OCI-LY7 (cell line): ENCODE results near the gene TRIM56. TPM values are rescaled to one million over a fixed set of nuclear protein-coding genes. Genes with fewer than 3 reads are reported as not detected.
"Not testable (repeated sequence)": the region's sequence is repeated elsewhere in the genome, so short reads cannot be mapped to it uniquely, and the experiment has no call there.

ENCODE experiments used
- BruUV-seq: library from RNA; stranded (reverse); fragments of 400-500 nt; replicated peaks from 2 replicates; lab custom pipeline; 2021; lab: Mats Ljungman, UMichigan
- CTCF ChIA-PET: fragments of 300-600 bp; sonication (Branson Sonifier 250); formaldehyde crosslinking; loops from one replicate; lab custom pipeline; 2022; ENCODE audit warnings: antibody characterized with exemption; ENCODE audit not compliant: unreplicated experiment; lab: Charles Lee
- POLR2A ChIA-PET: fragments of 300-600 bp; sonication (Branson Sonifier 250); formaldehyde crosslinking; loops from one replicate; lab custom pipeline; 2022; ENCODE audit warnings: antibody characterized with exemption; lab: Charles Lee
- DNase-seq: peaks from one replicate; pipeline ENCODE4 v3.0.0-alpha.2; 2015; ENCODE audit warnings: low spot score
- H2AFZ ChIP-seq: fragments of 200-600 bp; sonication (generic), shearing (Covaris generic); 2 replicates; pipeline ENCODE4 v1.6.1; 2014; ENCODE audit warnings: mild to moderate bottlenecking, antibody characterized with exemption, low read length, moderate library complexity
- H3K27ac ChIP-seq: fragments of 200-600 bp; sonication (generic); 2 replicates; pipeline ENCODE4 v1.5.1; 2014; ENCODE audit warnings: mixed run types, low read depth, mild to moderate bottlenecking, moderate library complexity, low read length, inconsistent platforms; ENCODE audit not compliant: poor library complexity, severe bottlenecking
- H3K36me3 ChIP-seq: fragments of 200-600 bp; sonication (generic); 2 replicates; pipeline ENCODE4 v1.6.1; 2014; ENCODE audit warnings: mild to moderate bottlenecking, antibody characterized with exemption, low read length, moderate library complexity, mixed read lengths; ENCODE audit not compliant: insufficient read depth
- H3K4me1 ChIP-seq: fragments of 200-600 bp; sonication (generic); 2 replicates; pipeline ENCODE4 v1.5.1; 2014; ENCODE audit warnings: mild to moderate bottlenecking, low read length; ENCODE audit not compliant: insufficient read depth, poor library complexity, severe bottlenecking
- H3K4me2 ChIP-seq: fragments of 200-600 bp; sonication (generic); 2 replicates; pipeline ENCODE4 v1.6.1; 2014; ENCODE audit warnings: mild to moderate bottlenecking, low read length
- H3K4me3 ChIP-seq: fragments of 200-600 bp; sonication (generic); 2 replicates; pipeline ENCODE4 v1.5.1; 2014; ENCODE audit warnings: mild to moderate bottlenecking, low read depth, low read length; ENCODE audit not compliant: poor library complexity, severe bottlenecking
- H3K79me2 ChIP-seq: fragments of 200-600 bp; sonication (generic); 2 replicates; pipeline ENCODE4 v1.6.1; 2016; ENCODE audit warnings: low read depth, mild to moderate bottlenecking, low read length, moderate library complexity, mixed read lengths; ENCODE audit not compliant: insufficient read depth
- H3K9me2 ChIP-seq: fragments of 200-600 bp; sonication (generic); 2 replicates; pipeline ENCODE4 v1.6.1; 2016; ENCODE audit warnings: mild to moderate bottlenecking, low read length, mixed read lengths; ENCODE audit not compliant: insufficient read depth
- H3K9me3 ChIP-seq: fragments of 200-600 bp; sonication (generic); 2 replicates; pipeline ENCODE4 v1.6.1; 2014; ENCODE audit warnings: mild to moderate bottlenecking, mixed run types, low read length, mixed read lengths
- H4K20me1 ChIP-seq: fragments of 200-600 bp; sonication (generic); 2 replicates; pipeline ENCODE4 v1.6.1; 2014; ENCODE audit warnings: mild to moderate bottlenecking, antibody characterized with exemption, low read length, moderate library complexity, mixed read lengths; ENCODE audit not compliant: insufficient read depth
- EZH2phosphoT487 ChIP-seq: fragments of 200-600 bp; sonication (generic); IDR thresholded peaks from 2 replicates; pipeline ENCODE4 v1.6.1; 2018; ENCODE audit warnings: low read depth, borderline replicate concordance, mild to moderate bottlenecking, mixed run types, antibody characterized with exemption, low read length, moderate library complexity, mixed read lengths
- intact Hi-C: fragments of 100-400 bp; cut with micrococcal nuclease; formaldehyde crosslinking; loops from one replicate; pipeline ENCODE4 v1.10.0; 2022; ENCODE audit not compliant: unreplicated experiment
- total RNA-seq, 2 experiments: library from RNA; depleted of rRNA in 1 of 2; stranded (reverse); fragments of >200 nt in 1 of 2; shearing (Covaris generic) in 1 of 2; gene quantifications; 2 replicates each; pipeline ENCODE4 v1.2.3, GENCODE V29; 2014 to 2022
- TF ChIP-seq, protein P1 (sequence below): fragments of 200-600 bp; sonication (generic); conservative IDR thresholded peaks from 2 replicates; pipeline ENCODE4 v1.5.1; 2014; ENCODE audit warnings: mild to moderate bottlenecking, antibody characterized with exemption, low read length, moderate library complexity, mixed read lengths

Gene TRIM56
- total RNA-seq, 2 experiments from 2014 or later: 15.6 to 47.3 TPM

DNA sequence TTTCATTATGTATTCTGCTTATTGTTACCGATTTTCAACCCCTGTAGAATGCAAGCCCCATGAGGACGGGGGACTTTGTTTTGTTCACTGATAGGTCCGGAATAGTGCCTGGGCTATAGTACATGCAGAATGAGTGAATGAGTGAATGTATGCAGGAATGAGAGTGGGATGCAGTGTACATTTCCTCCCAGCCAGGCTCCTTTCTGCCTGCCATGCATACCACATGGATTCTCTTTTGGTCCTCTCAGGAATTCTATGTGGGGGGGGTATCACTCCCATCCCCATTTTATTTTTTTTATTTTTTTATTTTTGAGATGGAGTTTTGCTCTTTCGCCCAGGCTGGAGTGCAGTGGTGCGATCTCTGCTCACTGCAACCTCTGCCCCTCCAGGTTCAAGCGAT, 16.7 kb downstream of the TRIM56 start:
- no peaks in the 10 kb centered on the region for H4K20me1 ChIP-seq
- H2AFZ ChIP-seq: no peak overlapping the region
- H3K27ac ChIP-seq: no peak overlapping the region
- ChIA-PET POLR2A (no interaction called here), CTCF (no interaction called here)
- H3K4me3 ChIP-seq: no peak overlapping the region
- H3K4me2 ChIP-seq: no peak overlapping the region
- H3K4me1 ChIP-seq: no peaks in the 10 kb centered on the region
- TF ChIP-seq, protein P1, sequence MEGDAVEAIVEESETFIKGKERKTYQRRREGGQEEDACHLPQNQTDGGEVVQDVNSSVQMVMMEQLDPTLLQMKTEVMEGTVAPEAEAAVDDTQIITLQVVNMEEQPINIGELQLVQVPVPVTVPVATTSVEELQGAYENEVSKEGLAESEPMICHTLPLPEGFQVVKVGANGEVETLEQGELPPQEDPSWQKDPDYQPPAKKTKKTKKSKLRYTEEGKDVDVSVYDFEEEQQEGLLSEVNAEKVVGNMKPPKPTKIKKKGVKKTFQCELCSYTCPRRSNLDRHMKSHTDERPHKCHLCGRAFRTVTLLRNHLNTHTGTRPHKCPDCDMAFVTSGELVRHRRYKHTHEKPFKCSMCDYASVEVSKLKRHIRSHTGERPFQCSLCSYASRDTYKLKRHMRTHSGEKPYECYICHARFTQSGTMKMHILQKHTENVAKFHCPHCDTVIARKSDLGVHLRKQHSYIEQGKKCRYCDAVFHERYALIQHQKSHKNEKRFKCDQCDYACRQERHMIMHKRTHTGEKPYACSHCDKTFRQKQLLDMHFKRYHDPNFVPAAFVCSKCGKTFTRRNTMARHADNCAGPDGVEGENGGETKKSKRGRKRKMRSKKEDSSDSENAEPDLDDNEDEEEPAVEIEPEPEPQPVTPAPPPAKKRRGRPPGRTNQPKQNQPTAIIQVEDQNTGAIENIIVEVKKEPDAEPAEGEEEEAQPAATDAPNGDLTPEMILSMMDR: no peak
- no peak for TF ChIP-seq EZH2phosphoT487
- H3K9me2 ChIP-seq: no peaks in the 10 kb centered on the region
- no peaks in the 10 kb centered on the region for H3K36me3 ChIP-seq
- no TSS peak for BruUV-seq
- DNase-seq: no peak
- no peaks in the 10 kb centered on the region for H3K9me3 ChIP-seq
- intact Hi-C loops: no loop called here
- H3K79me2 ChIP-seq: no peaks in the 10 kb centered on the region

DNA sequence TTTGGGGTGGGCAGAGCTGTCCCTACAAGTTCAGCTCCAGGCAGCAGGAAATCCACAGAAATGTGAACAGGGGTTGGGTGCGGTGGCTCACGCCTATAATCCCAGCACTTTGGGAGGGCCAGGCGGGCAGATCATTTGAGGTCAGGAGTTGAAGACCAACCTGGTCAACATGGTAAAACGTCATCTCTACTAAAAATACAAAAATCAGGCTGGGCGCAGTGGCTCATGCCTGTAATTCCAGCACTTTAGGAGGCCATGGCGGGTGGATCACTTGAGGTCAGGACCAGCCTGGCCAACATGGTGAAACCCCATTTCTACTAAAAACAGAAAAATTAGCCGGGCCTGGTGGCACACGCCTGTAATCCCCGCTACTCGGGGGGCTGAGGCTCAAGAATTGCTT, 18.4 kb downstream of the TRIM56 start:
- intact Hi-C loops, H3K9me2 ChIP-seq, H2AFZ ChIP-seq, DNase-seq, H4K20me1 ChIP-seq, H3K27ac ChIP-seq, H3K36me3 ChIP-seq, H3K4me3 ChIP-seq, H3K9me3 ChIP-seq, H3K79me2 ChIP-seq, H3K4me2 ChIP-seq, BruUV-seq, H3K4me1 ChIP-seq, POLR2A ChIA-PET: not testable (repeated sequence)
- CTCF ChIA-PET: interaction anchor here (0.6 kb wide), 1 partner anchor 182 kb away, joined by 4 read pairs; no protein-coding TSS in a partner anchor

DNA sequence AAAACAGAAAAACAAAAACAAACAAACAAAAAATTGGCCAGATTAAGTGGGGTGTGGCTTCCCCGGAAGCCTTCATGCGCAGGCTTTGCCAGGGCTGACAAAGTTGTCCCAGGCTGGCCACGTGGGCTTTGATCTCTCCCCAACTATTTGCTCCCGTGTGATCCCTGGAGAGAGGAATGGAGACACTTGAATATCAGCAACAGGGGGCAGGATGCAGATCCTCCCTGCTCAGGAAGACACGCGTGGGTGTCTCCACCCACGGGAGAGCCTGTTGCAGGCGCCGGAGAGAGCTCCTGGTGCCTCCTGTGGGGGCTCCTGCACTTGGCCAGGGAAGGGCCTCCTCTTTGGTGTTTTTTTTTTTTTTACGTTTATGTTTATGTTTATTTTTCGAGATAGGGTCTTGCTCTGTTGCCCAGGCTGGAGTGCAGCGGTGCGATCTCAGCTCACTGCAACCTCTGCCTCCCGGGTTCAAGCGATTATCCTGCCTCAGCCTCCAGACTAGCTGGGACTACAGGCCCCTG, 19.0 kb downstream of the TRIM56 start:
- H2AFZ ChIP-seq: no peak overlapping the region
- no peak overlapping the region for H3K4me3 ChIP-seq
- H3K27ac ChIP-seq: no peak overlapping the region
- H3K79me2 ChIP-seq: no peaks in the 10 kb centered on the region
- no peaks in the 10 kb centered on the region for H3K36me3 ChIP-seq
- no peaks in the 10 kb centered on the region for H3K9me2 ChIP-seq
- intact Hi-C loops: no loop called here
- no TSS peak for BruUV-seq
- POLR2A ChIA-PET: no interaction called here
- no peak for DNase-seq
- no peaks in the 10 kb centered on the region for H3K9me3 ChIP-seq
- H3K4me2 ChIP-seq: no peak overlapping the region
- H3K4me1 ChIP-seq: no peaks in the 10 kb centered on the region
- TF ChIP-seq, protein P1: no peak
- TF ChIP-seq EZH2phosphoT487: no peak
- CTCF ChIA-PET: interaction anchor here (0.6 kb wide), 1 partner anchor 181 kb away, joined by 4 read pairs; no protein-coding TSS in a partner anchor
- no peaks in the 10 kb centered on the region for H4K20me1 ChIP-seq
